RWPE2 (cell line): ENCODE results near the gene DAPL1.
"Not testable (repeated sequence)": the region's sequence is repeated elsewhere in the genome, so short reads cannot be mapped to it uniquely, and the experiment has no call there.

Source experiments
- ATAC-seq: fragments of 200-7000 bp; cut with Tn5 transposase; 3 replicates; pipeline ENCODE4 v1.9.1; 2021; ENCODE audit warnings: low read depth
- DNase-seq: peaks from one replicate; pipeline ENCODE4 v3.0.0-alpha.2; 2020; ENCODE audit warnings: low spot score
- H3K27ac ChIP-seq: fragments of 450-650 bp; 2 replicates; pipeline ENCODE4 v1.5.1; 2017; ENCODE audit warnings: mild to moderate bottlenecking; ENCODE audit not compliant: poor library complexity, severe bottlenecking
- H3K27me3 ChIP-seq: fragments of 250-450 bp; sonication (Bioruptor Pico); 2 replicates; pipeline ENCODE4 v1.5.1; 2021; ENCODE audit warnings: mild to moderate bottlenecking, moderate library complexity; ENCODE audit not compliant: insufficient read depth, poor library complexity, severe bottlenecking
- H3K36me3 ChIP-seq: fragments of 250-450 bp; sonication (Bioruptor Pico); 2 replicates; pipeline ENCODE4 v1.5.1; 2020; ENCODE audit warnings: low read depth, mild to moderate bottlenecking, moderate library complexity
- H3K4me1 ChIP-seq: fragments of 250-450 bp; sonication (Bioruptor Pico); 2 replicates; pipeline ENCODE4 v1.5.1; 2021; ENCODE audit warnings: mild to moderate bottlenecking, moderate library complexity; ENCODE audit not compliant: insufficient read depth, poor library complexity, severe bottlenecking
- H3K4me3 ChIP-seq: fragments of 250-450 bp; sonication (Bioruptor Pico); 2 replicates; pipeline ENCODE4 v1.5.1; 2021; ENCODE audit warnings: mild to moderate bottlenecking, moderate library complexity; ENCODE audit not compliant: severe bottlenecking
- H3K9me3 ChIP-seq: fragments of 250-450 bp; sonication (Bioruptor Pico); 2 replicates; pipeline ENCODE4 v1.5.1; 2021; ENCODE audit warnings: mild to moderate bottlenecking, moderate library complexity; ENCODE audit not compliant: severe bottlenecking
- TF ChIP-seq, protein P1 (sequence below): fragments of 450-650 bp; IDR thresholded peaks from one replicate; pipeline ENCODE4 v1.5.1; 2017; ENCODE audit warnings: mild to moderate bottlenecking, moderate library complexity; ENCODE audit not compliant: poor library complexity, severe bottlenecking

Gene DAPL1

DNA sequence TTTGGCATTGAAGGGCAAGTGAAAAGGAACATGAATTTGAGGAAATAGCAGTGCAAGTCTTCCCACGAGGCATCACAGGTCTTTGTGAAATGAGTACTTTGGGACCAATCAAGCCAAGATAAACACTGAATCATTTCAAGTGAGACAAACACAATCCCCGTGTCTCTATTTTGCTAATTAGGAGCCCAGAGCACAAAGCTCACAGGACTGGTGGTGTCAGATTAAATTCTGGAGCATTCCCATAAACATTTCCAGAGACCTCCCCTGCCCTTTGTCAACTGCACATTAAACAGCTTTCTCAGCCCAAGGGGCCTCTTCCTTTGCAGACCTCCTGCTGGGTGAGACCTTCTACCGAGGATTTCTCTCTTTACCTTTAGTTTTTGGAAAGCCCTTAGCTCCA is 50.7 kb downstream of the DAPL1 start:
- Histone ChIP-seq H3K27ac (no peak overlapping the region), H3K27me3 (no peaks in the 10 kb centered on the region), H3K36me3 (no peaks in the 10 kb centered on the region), H3K4me1 (no peaks in the 10 kb centered on the region), H3K9me3 (no peaks in the 10 kb centered on the region), H3K4me3 (no peak overlapping the region)
- TF ChIP-seq, protein P1, sequence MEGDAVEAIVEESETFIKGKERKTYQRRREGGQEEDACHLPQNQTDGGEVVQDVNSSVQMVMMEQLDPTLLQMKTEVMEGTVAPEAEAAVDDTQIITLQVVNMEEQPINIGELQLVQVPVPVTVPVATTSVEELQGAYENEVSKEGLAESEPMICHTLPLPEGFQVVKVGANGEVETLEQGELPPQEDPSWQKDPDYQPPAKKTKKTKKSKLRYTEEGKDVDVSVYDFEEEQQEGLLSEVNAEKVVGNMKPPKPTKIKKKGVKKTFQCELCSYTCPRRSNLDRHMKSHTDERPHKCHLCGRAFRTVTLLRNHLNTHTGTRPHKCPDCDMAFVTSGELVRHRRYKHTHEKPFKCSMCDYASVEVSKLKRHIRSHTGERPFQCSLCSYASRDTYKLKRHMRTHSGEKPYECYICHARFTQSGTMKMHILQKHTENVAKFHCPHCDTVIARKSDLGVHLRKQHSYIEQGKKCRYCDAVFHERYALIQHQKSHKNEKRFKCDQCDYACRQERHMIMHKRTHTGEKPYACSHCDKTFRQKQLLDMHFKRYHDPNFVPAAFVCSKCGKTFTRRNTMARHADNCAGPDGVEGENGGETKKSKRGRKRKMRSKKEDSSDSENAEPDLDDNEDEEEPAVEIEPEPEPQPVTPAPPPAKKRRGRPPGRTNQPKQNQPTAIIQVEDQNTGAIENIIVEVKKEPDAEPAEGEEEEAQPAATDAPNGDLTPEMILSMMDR = no peak
- no peak for DNase-seq
- no peak for ATAC-seq

GRCh38 chr2:158847526-158847925 is 52.4 kb downstream of the DAPL1 start:
- not testable (repeated sequence) for H3K4me1 ChIP-seq, ATAC-seq, H3K27me3 ChIP-seq, H3K36me3 ChIP-seq, DNase-seq, H3K4me3 ChIP-seq, H3K27ac ChIP-seq, H3K9me3 ChIP-seq

DNA sequence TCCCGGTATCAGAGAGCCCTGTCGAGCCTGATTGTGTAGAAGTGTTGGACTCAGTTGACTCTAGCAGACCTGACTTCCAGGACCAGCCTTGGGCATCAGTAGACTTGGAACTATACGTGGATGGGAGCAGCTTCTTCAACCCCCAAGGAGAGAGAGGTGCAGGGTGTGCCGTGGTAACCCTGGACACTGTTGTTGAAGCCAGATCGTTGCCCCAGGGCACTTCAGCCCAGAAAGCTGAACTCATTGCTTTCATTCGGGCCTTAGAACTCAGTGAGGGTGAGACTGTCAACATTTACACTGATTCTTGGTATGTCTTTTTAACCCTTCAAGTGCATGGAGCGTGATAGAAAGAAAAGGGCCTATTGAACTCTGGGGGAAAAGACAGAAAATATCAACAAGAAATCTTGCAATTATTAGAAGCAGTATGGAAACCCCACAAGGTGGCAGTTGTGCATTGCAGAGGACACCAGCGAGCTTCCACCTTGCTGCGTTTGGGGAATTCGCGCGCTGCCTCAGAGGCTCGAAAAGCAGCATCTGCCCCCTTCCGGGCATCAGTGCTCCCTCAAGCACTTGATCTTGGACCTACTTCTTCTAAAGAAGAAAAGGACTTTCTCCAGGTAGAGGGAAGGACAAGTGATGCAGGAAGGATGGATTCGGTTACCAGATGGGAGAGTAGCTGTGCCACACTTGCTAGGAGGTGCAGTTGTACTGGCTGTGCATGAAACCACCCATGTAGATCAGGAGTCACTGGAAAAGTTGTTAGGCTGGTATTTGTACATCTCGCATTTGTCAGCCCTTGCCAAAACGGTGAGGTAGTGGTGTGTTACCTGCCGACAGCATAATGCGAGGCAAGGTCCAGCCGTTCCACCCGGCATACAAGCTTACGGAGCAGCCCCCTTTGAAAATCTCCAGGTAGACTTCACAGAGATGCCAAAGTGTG is 53.2 kb downstream of the DAPL1 start:
- TF ChIP-seq, protein P1 = peak; percentile 14
- DNase-seq = not testable (repeated sequence)

GRCh38 chr2:158860179-158860578 is 65.1 kb downstream of the DAPL1 start:
- not testable (repeated sequence) for H3K27ac ChIP-seq, DNase-seq

More for the DNA sequence above, 53.2 kb downstream of the DAPL1 start:
- H3K9me3 ChIP-seq, H3K36me3 ChIP-seq, H3K4me3 ChIP-seq, H3K4me1 ChIP-seq, H3K27me3 ChIP-seq, H3K27ac ChIP-seq, ATAC-seq: not testable (repeated sequence)

DNA sequence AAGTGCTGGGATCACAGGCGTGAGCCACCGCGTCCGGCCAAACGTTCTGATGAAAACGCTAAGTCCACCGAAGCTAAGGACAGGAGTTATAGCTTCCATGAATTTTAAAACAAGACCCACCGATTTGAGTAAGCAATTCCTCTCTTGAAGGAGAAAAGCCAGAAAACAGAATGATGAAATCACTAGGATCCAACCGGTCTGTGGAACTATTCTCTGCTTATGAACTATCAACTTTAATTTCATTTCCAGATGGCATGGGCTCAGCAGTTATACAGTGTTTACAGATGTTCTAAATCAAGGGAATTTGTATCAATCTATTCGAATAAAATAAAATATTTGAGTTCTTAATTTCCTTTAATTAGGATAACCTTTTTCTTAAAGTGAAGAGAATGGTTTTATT is 66.5 kb downstream of the DAPL1 start:
- not testable (repeated sequence) for ATAC-seq, H3K36me3 ChIP-seq, H3K27me3 ChIP-seq, H3K9me3 ChIP-seq, H3K4me3 ChIP-seq, H3K27ac ChIP-seq, DNase-seq, H3K4me1 ChIP-seq

More at GRCh38 chr2:158860179-158860578, 65.1 kb downstream of the DAPL1 start:
- H3K36me3 ChIP-seq, H3K4me1 ChIP-seq, H3K4me3 ChIP-seq, ATAC-seq, H3K27me3 ChIP-seq, H3K9me3 ChIP-seq: not testable (repeated sequence)

DNA sequence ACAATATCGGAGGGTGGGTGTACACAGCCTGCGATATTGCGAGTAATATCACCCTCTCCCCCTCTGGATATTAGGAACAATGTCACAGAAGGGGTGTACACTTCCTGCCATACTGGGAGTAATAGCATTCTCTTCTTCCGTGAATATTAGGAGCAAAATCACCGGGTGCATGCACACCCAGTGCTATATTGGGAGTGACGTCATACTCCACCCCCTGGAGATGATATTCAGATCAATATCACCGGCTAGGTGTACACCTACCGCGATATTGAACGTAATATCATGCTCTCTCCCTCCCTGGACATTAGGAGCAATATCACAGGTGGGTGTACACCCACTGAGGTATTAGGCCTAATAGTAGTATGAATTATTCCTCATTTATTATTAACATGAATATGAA is 70.4 kb downstream of the DAPL1 start:
- not testable (repeated sequence) for ATAC-seq, DNase-seq, H3K4me1 ChIP-seq, H3K9me3 ChIP-seq, H3K27ac ChIP-seq, H3K36me3 ChIP-seq, H3K27me3 ChIP-seq, H3K4me3 ChIP-seq
